Activated T-cell treated with anti-CD3 and anti-CD28 coated beads for 48 hours (primary cell): ENCODE measurements around the gene SGCD.
"Not testable (repeated sequence)": the region's sequence is repeated elsewhere in the genome, so short reads cannot be mapped to it uniquely, and the experiment has no call there.

Experiments
- DNase-seq: peaks from one replicate; pipeline ENCODE4 v3.0.0-alpha.2; 2020; ENCODE audit warnings: low read depth

The SGCD gene

DNA sequence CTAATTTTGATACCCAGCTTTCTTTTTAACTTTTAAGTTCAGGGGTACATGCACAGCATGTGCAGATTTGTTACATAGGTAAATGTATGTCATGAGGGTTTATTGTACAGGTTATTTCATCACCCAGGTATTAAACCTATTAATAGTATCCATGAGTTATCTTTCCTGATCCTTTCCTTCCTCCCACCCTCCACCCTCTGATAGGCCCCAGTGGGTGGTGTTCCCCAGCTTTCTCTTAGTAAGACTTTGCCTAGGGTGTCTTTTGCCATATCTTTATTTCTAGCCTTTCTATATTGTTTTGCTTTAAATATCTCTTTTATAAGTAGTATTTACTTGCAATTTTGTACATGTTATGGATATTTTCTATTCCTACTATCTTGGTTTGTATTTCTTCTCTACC is 243.7 kb downstream of the SGCD start:
- DNase-seq, result no peak

DNA sequence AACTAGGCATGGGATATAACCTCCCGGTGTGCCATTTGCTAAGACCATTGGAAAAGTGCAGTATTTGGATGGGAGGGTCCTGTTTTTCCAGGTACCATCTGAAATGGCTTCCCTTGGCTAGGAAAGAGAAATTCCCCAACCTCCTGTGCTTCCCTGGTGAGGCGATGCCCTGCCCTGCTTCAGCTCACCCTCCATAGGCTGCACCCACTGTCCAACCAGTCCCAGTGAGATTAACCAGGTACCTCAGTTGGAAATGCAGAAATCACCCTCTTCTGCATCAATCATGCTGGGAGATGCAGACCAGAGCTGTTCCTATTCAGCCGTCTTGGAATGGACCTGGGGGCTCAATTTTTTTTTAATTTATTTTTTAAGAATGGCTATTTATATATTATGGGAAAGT is 254.8 kb downstream of the SGCD start:
- DNase-seq, result no peak

DNA sequence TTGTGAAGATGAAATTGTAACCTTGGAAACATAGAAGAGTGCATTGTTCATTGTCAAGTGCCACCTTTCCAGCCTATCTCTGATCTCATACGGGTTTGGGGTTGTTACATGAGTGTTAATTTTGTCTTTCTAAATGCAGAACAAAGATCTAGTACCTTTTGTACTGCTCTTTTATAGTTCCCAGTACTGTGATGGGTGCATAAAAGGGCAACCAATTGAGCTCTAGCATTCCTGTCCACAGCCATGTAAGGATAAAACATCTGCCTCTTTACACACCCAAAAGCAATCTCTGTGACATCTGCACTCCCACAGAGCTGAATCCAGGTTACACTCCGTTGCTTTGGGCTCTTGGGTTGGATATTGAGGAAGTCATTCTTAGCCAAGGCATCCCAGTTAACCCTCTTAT is 255.2 kb downstream of the SGCD start:
- DNase-seq, result no peak

DNA sequence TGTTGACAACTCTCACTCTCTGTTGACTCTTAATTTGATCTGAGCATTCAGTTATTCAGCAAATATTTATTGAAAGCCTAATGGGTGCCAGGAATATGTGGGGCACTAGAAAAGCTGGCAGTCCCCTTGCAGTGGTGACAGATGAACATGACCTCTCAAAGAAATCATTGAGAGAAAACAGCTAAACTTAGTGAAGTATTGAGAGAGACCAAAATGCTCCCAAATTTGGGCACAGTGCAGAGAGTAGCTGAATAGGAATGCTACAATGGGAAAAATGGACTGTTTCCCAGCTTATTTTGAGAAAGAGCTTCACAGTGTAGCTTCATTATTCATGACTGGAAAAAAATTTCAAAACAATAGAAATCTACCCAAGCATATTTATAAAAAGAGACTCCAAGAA is 257.9 kb downstream of the SGCD start:
- DNase-seq, result no peak

DNA sequence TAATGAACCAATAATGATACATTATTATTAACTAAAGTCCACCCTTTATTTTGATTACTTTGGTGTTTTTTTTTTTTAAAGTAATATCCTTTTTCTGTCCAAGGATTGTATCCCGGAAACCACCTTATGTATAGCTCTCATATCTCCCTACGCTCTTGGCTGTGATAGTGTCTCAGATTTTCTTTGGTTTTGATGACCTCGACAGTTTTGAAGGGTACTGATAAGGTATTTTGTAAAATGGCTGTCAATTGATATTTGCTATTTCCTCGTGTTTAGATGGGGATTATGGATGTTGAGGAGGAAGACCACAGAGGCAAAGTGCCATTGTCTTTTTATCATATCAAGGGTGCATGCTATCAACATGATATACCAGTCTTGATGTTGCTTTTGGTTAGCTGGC is 259.0 kb downstream of the SGCD start:
- DNase-seq, result no peak

DNA sequence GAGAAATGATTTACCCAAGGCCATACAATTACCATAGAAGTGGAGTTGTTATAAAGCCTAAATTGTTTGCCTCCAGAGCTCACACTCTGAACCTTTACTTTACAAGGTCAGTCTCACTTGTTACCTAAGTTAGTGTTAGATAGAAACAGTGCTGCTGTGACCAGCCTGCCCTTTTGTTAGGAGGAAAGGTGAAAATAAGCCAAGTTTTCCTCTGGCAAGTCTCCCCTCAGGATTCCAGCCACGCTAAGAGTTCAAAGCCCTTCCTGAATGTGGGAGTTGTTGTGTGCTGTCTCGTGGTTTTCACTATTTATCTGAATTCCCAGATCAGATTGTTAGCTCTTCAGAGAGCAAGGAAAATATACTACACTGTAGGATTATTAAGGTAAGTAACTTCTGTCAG is 260.0 kb downstream of the SGCD start:
- DNase-seq, result no peak

DNA sequence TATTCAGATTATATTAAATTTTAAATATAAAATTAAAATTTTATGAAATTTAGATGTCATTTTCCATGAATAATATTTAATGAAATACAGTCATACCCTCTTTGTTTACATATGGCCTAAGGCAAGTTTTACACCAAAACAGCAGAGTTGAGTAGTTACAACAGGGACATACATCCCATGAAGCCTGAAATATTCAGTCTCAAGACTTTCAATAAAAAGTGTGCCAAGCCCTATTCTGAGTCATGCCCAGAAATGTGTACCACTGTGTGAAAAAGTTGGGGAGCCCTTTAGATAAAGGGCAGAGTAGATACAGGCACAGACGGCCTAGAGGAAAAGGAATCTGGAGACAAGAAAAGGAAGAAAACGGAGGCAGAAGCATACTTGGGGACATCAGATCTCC is 261.3 kb downstream of the SGCD start:
- no peak for DNase-seq

DNA sequence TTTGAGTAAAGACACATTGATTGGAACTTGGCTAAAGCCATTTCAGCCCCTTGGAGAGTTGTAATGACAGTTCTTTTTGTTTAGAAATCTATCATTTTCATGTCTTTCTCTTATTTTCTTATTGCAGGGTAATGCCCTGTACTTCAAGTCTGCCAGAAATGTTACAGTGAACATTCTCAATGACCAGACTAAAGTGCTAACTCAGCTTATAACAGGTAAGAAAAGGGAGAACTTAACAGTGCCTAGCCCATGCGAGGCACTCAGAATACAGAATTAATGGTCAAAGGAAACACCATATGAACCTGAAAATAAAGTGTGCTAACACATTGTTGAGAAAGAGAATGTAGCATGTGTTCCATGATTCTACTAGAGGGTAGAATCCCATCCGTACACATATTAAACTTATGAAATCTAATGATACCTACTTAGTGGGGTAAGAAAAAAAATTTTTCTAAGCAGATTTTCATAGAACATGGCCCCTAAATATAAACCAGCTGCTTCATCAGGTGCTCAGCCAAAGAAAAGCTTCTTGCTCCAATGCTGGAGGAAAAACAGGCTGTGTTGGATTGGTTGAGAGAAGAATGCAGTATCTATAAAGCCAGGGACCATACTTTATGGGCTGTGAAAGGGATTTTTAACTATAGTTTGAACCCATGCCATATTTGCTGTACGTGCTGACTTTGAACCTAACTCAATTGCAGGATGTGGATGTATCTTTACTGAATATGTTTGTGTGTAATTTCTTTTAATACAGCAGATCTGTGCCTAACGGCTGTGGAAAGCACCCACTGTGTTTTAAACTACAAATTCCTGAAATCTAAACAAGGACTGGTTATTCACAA is 262.4 kb downstream of the SGCD start:
- DNase-seq, result no peak

DNA sequence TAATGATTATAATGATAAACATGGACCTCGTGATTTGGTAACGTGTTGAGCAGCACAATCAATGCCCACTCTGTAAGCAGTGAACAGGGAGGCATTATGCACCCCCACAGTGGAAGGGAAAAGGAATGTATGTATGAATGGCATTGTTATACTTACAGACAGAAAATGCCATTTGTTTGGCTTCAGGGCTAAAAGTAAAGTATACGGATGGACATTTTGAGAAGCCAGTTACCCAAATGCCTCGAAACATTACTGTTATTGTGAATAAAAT is 262.9 kb downstream of the SGCD start:
- DNase-seq, result no peak

DNA sequence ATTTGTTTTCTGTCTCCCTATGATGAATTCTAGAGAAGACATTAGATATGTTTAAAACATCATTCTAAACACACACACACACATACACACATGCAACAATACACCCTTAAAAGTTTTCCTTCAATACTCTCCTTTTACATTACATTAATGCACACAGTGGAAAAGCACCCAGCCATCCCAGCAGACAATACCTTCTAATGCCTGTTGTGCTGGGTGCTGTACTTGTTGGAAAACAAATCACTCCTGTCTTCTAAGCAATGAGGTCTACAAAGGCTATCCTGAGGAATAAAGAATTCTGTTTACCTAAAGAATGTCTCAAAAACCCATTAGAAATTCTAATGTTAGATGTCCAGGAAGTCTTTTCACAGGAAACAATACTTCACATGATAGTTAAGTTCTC is 264.0 kb downstream of the SGCD start:
- DNase-seq, result no peak

DNA sequence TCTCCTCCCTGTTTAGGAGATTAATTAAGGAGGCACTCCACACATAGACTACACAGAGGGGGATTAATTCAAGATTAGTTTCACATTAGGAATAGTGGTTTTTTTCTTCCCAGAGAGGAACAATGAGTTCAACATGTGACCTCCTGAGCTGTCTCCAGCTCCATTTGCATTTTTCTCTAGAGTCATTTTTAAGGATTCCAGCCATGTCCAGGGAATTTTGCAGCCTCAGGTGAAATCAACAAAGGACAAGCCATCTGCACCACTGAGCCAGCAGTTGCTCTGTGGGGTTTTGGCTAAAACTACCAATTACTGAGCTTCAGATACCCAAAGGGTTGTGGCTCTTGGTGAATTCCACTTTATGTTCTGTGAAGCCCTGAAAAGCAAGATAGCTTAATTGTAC is 264.7 kb downstream of the SGCD start:
- DNase-seq, result no peak

DNA sequence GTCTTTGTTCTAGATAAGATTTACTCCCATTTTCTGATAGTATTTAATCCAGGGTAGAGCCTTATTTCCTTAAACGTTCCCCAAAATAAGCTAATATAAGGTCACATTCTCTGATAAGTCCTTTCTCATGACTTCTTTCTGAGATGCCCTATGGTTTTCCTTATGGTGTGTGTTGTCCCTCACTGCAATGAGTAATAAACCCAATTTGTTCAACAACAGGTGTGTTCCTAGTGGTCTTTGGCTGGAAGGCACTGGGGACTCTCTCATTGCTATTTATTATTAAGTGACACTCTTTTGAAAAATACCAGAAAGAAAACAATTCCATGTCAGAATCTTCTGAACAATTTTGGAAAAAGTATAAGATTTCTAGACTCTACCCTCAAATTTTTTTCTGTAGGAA is 266.6 kb downstream of the SGCD start:
- no peak for DNase-seq

DNA sequence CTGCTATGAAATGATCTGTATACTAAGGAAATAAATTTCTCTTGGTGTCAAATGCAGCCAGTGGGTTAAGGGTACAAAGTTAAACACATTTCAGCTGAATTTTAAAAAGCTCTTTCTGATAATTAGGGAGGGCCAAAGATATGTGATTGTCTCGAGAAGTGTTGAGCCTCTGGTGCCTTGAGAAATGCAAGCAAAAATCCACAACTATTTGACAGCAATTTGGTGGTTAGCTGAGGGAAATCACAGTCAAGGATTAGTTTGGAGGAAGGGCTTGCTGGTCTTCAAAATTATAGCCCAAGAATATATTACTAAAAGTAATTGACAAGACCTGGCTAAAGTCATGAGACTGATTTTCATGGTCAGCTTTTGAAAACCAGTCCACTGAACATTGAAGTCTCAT is 267.4 kb downstream of the SGCD start:
- DNase-seq, result no peak

DNA sequence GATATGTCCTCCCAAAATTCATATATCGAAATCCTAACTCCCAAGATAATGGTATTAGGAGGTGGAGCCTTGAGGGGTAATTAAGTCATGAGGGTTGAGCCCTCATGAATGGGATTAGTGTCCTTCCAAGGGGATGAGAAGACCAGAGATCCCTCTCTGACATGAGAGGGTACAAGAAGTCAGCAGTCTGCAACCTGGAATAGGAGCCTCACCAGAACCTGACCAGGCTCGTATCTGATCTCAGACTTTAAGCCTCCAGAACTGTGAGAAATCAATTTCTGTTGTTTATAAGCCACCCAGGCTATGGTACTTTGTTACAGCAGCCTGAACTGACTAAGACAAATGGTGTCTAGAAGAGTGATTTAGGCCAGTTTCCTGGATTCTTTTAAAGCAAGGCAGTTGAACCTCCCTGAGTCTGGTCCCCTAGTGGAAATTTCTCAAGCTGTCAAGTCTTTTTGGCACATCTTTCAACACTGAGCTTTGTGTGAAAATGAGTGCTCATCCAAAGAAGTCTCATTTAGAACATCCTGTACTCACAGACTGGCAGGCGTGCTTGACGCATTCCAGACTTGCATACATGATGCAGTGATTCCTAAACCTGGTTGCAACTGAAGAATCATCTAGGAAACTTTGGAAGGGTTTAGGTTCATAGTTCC is 268.3 kb downstream of the SGCD start:
- no peak for DNase-seq

DNA sequence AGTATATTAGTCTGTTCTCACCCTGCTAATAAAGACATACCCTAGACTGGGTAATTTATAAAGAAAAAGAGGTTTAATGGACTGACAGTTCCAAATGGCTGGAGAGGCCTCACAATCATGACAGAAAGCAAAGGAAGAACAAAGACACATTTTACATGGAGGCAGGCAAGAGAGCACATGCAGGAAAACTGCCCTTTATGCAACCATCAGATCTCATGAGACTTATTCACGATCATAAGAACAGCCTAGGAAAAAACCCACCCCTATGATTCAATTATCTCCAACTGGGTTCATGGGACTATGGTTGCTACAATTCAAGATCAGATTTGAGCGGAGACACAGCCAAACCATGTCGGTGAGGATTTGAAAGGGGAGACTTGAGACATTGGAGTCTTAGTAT is 270.3 kb downstream of the SGCD start:
- DNase-seq, result no peak

DNA sequence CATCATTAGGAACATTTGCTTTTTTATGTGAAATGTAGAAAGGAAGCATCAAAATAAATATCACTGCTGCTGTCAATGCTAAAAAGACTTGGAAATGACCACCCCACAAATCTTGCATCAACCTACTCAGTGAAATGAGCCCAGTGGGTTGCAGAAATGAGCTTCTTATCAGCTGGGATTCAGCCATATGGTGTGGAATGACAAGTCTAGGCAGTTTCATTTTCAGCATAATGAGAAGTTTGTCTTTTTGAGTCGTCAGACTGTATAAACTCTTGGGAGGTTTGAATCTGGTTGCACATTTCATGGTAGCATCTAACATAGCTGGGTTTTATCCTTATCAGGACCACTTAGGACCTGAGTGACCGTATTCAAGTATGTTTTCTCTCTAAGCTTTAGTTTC is 272.0 kb downstream of the SGCD start:
- no peak for DNase-seq

DNA sequence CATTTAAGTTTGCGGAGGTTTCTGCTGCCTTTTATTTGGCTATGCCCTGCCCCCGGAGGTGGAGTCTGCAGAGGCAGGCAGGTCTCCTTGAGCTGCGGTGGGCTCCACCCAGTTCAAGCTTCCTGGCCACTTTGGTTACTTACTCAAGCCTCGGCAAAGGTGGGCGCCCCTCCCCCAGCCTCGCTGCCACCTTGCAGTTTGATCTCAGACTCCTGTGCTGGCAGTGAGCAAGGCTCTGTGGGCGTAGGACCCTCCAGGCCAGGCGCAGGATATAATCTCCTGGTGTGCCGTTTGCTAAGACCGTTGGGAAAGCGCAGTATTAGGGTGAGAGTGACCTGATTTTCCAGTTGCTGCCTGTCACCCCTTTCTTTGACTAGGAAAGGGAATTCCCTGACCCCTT is 283.6 kb downstream of the SGCD start:
- DNase-seq, result not testable (repeated sequence)

DNA sequence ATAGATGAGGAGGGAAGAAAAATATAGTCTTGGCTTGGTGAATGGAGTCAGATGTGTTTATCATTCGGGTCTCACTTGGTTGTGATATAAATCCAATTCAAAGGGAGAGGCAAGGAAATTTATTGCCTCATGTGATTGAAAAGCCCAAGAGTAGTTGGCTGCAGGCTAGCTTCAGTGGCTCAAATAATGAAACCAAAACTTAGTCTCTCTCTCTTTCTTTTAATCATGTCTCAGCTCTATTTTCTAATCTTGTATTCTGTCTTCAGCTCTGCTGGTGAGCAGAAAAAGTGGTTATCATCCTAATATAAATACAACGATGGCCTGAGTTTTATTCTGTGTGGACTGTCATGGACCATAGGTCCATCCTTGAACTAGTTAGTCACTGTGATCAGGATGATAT is 288.9 kb downstream of the SGCD start:
- DNase-seq, result no peak

DNA sequence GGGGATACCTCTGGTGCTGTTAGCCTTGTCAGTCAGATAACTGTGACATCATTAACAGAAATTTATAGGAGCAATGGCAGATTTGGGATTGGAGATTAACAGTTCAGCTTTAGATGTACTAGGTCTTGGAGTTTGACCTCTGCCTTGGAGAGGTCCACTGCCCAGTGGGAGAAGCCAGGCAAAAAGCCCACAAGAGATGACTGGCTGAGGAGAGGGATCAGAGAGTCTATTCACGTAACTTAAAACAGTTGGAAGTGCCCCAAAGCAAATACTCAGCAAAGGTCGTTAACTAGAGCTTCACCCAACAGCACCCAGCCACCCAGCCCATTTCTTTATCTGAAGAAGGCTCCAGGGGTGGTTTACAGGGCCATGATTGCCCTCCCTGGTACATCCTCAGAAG is 290.5 kb downstream of the SGCD start:
- no peak for DNase-seq

DNA sequence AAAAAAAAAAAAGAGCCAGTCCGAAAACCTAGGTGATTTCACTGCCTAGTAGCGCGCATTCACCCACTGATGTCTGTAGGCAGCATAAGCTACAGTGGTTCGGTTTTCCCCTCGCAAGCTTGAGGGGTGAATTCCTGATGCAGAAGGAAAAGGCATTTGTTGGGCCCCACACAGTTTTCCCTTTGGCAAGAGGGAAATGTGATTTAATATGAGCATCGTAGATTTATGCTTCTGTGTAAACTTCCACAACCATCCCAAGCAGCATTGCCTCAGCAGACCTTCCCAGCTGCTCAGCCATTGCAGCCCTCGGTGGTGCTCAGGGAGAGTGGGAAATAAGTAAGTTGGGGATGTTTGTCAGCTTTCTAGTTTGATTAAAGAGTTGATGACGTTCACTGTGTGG is 291.6 kb downstream of the SGCD start:
- DNase-seq, result no peak

DNA sequence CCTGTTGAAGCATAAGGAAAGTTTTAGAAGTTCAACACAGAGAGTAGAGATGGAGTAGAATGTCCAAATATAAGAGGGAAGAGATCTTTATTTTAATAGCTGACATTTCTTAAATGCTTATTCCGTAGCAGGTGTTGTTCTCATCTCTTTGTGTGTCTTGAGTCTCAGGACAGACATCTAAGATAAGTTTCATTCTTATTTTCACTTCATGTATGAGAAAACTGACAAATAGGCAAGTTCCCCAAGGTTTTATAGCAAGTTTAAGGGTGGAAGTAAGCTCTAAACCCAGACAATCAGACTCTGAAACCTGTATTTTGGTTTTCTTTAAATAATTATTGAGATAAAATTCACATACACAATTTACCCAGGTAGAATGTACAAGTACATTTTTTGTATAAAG is 294.8 kb downstream of the SGCD start:
- no peak for DNase-seq

DNA sequence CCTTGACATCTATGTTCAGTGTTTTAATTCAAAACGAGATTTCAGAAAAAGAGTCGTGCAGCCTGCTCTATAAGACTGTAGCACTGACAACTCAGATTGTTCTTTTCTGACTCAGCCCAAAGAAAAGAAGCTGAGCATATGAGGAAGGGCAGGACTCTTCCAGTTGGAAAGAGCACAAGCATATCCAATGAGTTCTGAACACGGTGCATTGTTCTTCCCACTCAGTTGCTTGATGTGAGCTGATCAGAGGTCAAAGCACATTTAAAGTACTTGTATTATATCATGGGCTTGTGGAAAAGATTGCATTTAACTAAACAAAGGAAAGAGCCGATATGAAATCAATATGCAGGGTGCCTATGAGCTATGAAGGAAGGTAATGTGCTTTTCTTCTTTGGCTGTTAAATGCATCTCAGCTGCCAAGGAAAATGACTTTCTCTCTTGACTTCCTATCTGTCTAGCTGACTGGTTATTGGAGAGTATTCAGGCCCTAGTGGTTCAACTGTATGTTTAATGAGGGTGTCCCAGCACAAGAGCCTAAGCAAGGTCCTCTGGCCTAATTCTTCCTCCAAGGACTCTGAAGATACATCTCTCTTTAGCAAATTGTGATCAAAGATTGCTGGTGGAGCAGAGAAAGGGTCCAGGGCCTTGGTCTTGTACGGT is 296.5 kb downstream of the SGCD start:
- DNase-seq, result no peak

DNA sequence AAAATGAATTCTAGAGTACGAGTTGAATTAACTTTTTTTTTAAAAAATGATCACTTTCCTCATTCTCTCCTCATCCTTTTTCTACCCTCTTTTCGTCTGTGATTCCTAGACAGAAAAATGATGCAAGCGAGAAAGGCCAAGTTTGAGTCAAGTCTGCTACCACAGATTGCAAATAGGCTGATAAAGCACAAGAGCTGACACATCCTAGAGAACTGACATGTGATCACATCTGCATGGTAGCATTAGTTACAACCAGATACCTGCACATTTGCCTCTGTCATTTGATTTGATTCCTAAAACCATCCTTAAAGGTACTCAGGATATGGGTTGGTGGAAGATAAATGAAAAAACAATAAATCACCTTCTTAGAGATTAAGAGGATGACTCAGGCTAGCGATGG is 297.7 kb downstream of the SGCD start:
- no peak for DNase-seq

DNA sequence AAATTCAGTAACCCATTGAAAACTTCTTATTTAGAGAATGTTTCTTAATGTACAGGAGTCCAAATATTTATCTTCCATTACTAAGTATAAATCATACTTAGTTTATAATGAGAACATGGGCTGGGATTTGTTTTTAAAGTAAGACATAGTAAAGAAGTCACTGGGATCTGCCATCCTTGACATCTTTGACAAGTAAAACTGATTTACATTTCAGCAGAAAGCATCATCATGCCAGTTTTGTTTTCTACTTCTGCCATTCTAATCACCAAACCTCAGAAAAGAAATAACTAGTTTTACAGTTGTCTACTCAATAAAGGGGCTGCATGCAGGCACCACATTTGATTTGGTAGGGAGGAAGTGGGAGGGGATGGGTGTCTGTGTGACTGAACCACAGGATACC is 301.5 kb downstream of the SGCD start:
- no peak for DNase-seq
